GM12891 (cell line): ENCODE data around the gene CDCA3.

Source experiments
- POLR2A ChIP-seq: IDR thresholded peaks from 2 replicates; pipeline ENCODE4 v1.6.1; 2011; ENCODE audit warnings: low read depth, low read length, control low read depth
- POLR2AphosphoS5 ChIP-seq: IDR thresholded peaks from 2 replicates; pipeline ENCODE4 v1.6.1; 2011; ENCODE audit warnings: low read depth, low read length, control low read depth
- SPI1 ChIP-seq: IDR thresholded peaks from 2 replicates; pipeline ENCODE4 v1.6.1; 2011; ENCODE audit warnings: low read depth, low read length, control low read depth
- TAF1 ChIP-seq: IDR thresholded peaks from 2 replicates; pipeline ENCODE4 v1.6.1; 2011; ENCODE audit warnings: low read depth, low read length, control low read depth

DNA sequence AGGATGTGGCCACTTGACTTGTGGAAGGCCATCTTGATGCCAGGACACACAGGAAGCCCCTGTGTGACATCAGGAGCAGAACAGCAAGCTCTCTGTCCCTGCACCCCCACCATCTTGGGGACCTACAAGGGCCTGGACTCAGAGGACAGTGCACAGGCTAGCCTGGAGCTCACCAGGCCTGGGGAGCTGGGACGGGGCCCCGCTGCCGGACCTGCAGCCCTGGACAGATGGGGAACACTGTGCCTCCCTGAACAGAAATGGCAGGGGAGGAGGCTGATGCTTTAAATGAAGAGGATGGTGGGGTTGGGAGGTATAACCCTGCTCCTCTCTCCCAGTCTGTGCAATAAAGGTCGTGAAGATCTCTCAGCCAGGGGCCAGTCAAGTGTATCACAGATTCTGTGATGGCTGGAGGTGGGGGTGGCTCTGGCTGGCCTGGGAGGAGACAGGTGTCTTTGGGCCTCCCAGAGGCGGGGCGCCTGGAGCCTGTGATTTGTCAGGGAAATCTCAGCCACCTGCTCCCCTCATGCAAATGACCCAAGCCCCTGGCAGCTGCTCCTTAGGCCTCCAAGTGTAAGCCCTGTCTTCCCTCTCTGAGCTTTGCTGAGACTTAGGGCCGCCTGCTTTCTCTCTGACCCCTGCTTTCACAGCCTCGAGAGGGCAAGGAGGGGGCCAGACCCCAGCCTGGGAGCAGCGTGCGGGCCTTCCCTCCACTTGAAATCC is 11.4 kb downstream of the CDCA3 start:
- TF ChIP-seq POLR2AphosphoS5 (no peak), POLR2A (no peak), TAF1 (no peak), SPI1 (no peak)
